ENCODE results near the gene DPY19L3. TPM values are rescaled to one million over a fixed set of nuclear protein-coding genes. Genes with fewer than 3 reads are reported as not detected.
"Not testable (repeated sequence)": the region's sequence is repeated elsewhere in the genome, so short reads cannot be mapped to it uniquely, and the experiment has no call there.

The DPY19L3 gene
- total RNA-seq, 4 donors from 2014 or later, result 19.4 to 95.7 (median 39.6) TPM

GRCh38 chr19:32367948-32368536 lies 37.5 kb upstream of the DPY19L3 start:
- Histone ChIP-seq H3K4me1 (peaks cover 0 to 33% (median 7%) of the 10 kb centered on the region in 4 donors), H3K9me3 (peaks cover 0 to 7% (median 0%) of the 10 kb centered on the region in 4 donors), H3K4me3 (no peak overlapping the region), H3K27ac (peak overlapping the region in 2 of 4 donors; percentile 9 to 13), H3K27me3 (no peaks in the 10 kb centered on the region), H3K36me3 (peaks cover 4 to 44% (median 4%) of the 10 kb centered on the region in 3 donors)
- TF ChIP-seq POLR2A (IDR thresholded peaks at IDR 0.05), result no peak
- no peak for TF ChIP-seq CTCF (IDR thresholded peaks at IDR 0.05)
- no peak for TF ChIP-seq EP300 (IDR thresholded peaks at IDR 0.05)
- DNase-seq (ENCODE audit: low spot score in 2 of 2), result no peak
- WGBS, 2 donors, result 67 to 73% methylated on average over 3 of the region's 3 CpGs

GRCh38 chr19:32368787-32369186 lies 36.8 kb upstream of the DPY19L3 start:
- Histone ChIP-seq H3K4me1 (peaks cover 0 to 33% (median 2%) of the 10 kb centered on the region in 4 donors), H3K27ac (peak overlapping the region in 1 of 4 donors; percentile 13), H3K4me3 (no peak overlapping the region), H3K27me3 (no peaks in the 10 kb centered on the region), H3K9me3 (peaks cover 0 to 7% (median 0%) of the 10 kb centered on the region in 4 donors), H3K36me3 (peaks cover 4 to 48% (median 4%) of the 10 kb centered on the region in 3 donors)
- DNase-seq (ENCODE audit: low spot score in 2 of 2), result no peak
- WGBS, 2 donors, result 77 to 83% methylated on average over 2 of the region's 2 CpGs
- TF ChIP-seq POLR2A (IDR thresholded peaks at IDR 0.05) (no peak), EP300 (IDR thresholded peaks at IDR 0.05) (no peak), CTCF (IDR thresholded peaks at IDR 0.05) (no peak)

- no peaks in the 10 kb centered on the region for H3K27me3 ChIP-seq
- whole genome bisulfite sequencing, 2 donors, result 80% methylated on average over 7 of the region's 7 CpGs
- H3K36me3 ChIP-seq, result peaks cover 4 to 38% (median 4%) of the 10 kb centered on the region in 3 donors
- H3K9me3 ChIP-seq, result peaks cover 0 to 7% (median 0%) of the 10 kb centered on the region in 4 donors
- H3K4me3 ChIP-seq, result no peak overlapping the region
- no peak for DNase-seq (ENCODE audit: low spot score in 2 of 2)
- H3K27ac ChIP-seq, result peak overlapping the region in 1 of 4 donors; percentile 72
- peaks cover 0 to 21% (median 0%) of the 10 kb centered on the region in 4 donors for H3K4me1 ChIP-seq
- no peak for TF ChIP-seq CTCF (IDR thresholded peaks at IDR 0.05)
- TF ChIP-seq POLR2A (IDR thresholded peaks at IDR 0.05), result no peak
- TF ChIP-seq EP300 (IDR thresholded peaks at IDR 0.05), result no peak
These were observed 32.6 kb upstream of the DPY19L3 start for GRCh38 chr19:32372726-32373517.

- Histone ChIP-seq H3K4me1 (peaks cover 0 to 21% (median 0%) of the 10 kb centered on the region in 4 donors), H3K27ac (peak overlapping the region in 2 of 4 donors; percentile 43 to 72), H3K36me3 (peaks cover 4 to 41% (median 4%) of the 10 kb centered on the region in 3 donors), H3K9me3 (peaks cover 0 to 7% (median 0%) of the 10 kb centered on the region in 4 donors), H3K4me3 (no peak overlapping the region), H3K27me3 (no peaks in the 10 kb centered on the region)
- WGBS, 2 donors, result 56 to 59% methylated on average over 10 of the region's 10 CpGs
- no peak for TF ChIP-seq POLR2A (IDR thresholded peaks at IDR 0.05)
- no peak for TF ChIP-seq EP300 (IDR thresholded peaks at IDR 0.05)
- no peak for TF ChIP-seq CTCF (IDR thresholded peaks at IDR 0.05)
- no peak for DNase-seq (ENCODE audit: low spot score in 2 of 2)
These were observed 31.8 kb upstream of the DPY19L3 start for GRCh38 chr19:32373585-32374295.

GRCh38 chr19:32374362-32374761 lies 31.2 kb upstream of the DPY19L3 start:
- H3K27me3 ChIP-seq; H3K4me3 ChIP-seq; H3K9me3 ChIP-seq; DNase-seq (ENCODE audit: low spot score in 2 of 2): not testable (repeated sequence)
- Histone ChIP-seq H3K36me3 (peaks cover 4 to 46% (median 4%) of the 10 kb centered on the region in 3 donors), H3K4me1 (peaks cover 0 to 21% (median 0%) of the 10 kb centered on the region in 4 donors), H3K27ac (peak overlapping the region in 2 of 4 donors; percentile 43 to 72)
- 80 to 90% methylated on average over 3 of the region's 3 CpGs for WGBS, 2 donors
